Progenitor cell of endocrine pancreas (in vitro differentiated cells): ENCODE measurements around the gene PRKCB. TPM values are rescaled to one million over a fixed set of nuclear protein-coding genes. Genes with fewer than 3 reads are reported as not detected.

Experiments
- DNase-seq: peaks from one replicate; pipeline ENCODE4 v3.0.0; 2021; ENCODE audit warnings: low spot score; ENCODE audit not compliant: unreplicated experiment
- H3K27ac Mint-ChIP-seq: 2 replicates; pipeline ENCODE4 v1.8.0; 2021; ENCODE audit warnings: mild to moderate bottlenecking, moderate library complexity, mixed read lengths
- H3K27me3 Mint-ChIP-seq: 2 replicates; pipeline ENCODE4 v1.8.0; 2021; ENCODE audit warnings: mixed read lengths
- H3K36me3 Mint-ChIP-seq: 2 replicates; pipeline ENCODE4 v1.8.0; 2022; ENCODE audit warnings: mixed read lengths; ENCODE audit not compliant: insufficient read depth
- H3K4me1 Mint-ChIP-seq: 2 replicates; pipeline ENCODE4 v1.8.0; 2021; ENCODE audit warnings: low read depth, mixed read lengths
- H3K4me3 Mint-ChIP-seq: 2 replicates; pipeline ENCODE4 v1.8.0; 2021; ENCODE audit warnings: low read depth, mild to moderate bottlenecking, moderate library complexity, mixed read lengths
- H3K9me3 Mint-ChIP-seq: 2 replicates; pipeline ENCODE4 v1.8.0; 2021; ENCODE audit warnings: low read depth, mixed read lengths
- CTCF ChIP-seq: fragments of 200-600 bp; sonication (generic); IDR thresholded peaks from one replicate; pipeline ENCODE4 v1.5.0; 2021; ENCODE audit warnings: antibody characterized with exemption, mild to moderate bottlenecking; ENCODE audit not compliant: unreplicated experiment
- total RNA-seq: library from RNA; stranded (reverse); gene quantifications from 2 replicates; pipeline ENCODE4 v1.2.1, GENCODE V29; 2021

The PRKCB gene
- total RNA-seq, 1 donor from 2014 or later, result 0.36 TPM

- H3K9me3 Mint-ChIP-seq, result no peaks in the 10 kb centered on the region
- H3K27me3 Mint-ChIP-seq, result peaks cover 12% of the 10 kb centered on the region
- H3K36me3 Mint-ChIP-seq, result no peaks in the 10 kb centered on the region
- H3K27ac Mint-ChIP-seq, result no peak overlapping the region
- no peak overlapping the region for H3K4me3 Mint-ChIP-seq
- DNase-seq, result no peak
- no peaks in the 10 kb centered on the region for H3K4me1 Mint-ChIP-seq
- no peak for TF ChIP-seq CTCF
Observed at GRCh38 chr16:24214992-24215391, 379.2 kb downstream of the PRKCB start.

- H3K27me3 Mint-ChIP-seq, result peaks cover 9% of the 10 kb centered on the region
Observed at GRCh38 chr16:24216961-24217360, 381.2 kb downstream of the PRKCB start.

GRCh38 chr16:24217461-24217860 lies 381.7 kb downstream of the PRKCB start:
- Mint-ChIP-seq H3K4me3 (no peak overlapping the region), H3K4me1 (no peaks in the 10 kb centered on the region), H3K36me3 (no peaks in the 10 kb centered on the region), H3K27me3 (peaks cover 9% of the 10 kb centered on the region), H3K27ac (no peak overlapping the region), H3K9me3 (no peaks in the 10 kb centered on the region)
- DNase-seq, result no peak
- no peak for TF ChIP-seq CTCF

More at GRCh38 chr16:24216961-24217360, 381.2 kb downstream of the PRKCB start:
- H3K4me3 Mint-ChIP-seq, result no peak overlapping the region
- DNase-seq, result no peak
- no peak for TF ChIP-seq CTCF
- no peak overlapping the region for H3K27ac Mint-ChIP-seq
- H3K9me3 Mint-ChIP-seq, result no peaks in the 10 kb centered on the region
- no peaks in the 10 kb centered on the region for H3K4me1 Mint-ChIP-seq
- no peaks in the 10 kb centered on the region for H3K36me3 Mint-ChIP-seq

- H3K4me1 Mint-ChIP-seq, result no peaks in the 10 kb centered on the region
- H3K27ac Mint-ChIP-seq, result no peak overlapping the region
- DNase-seq, result no peak
- H3K36me3 Mint-ChIP-seq, result no peaks in the 10 kb centered on the region
- TF ChIP-seq CTCF, result no peak
- H3K27me3 Mint-ChIP-seq, result peaks cover 9% of the 10 kb centered on the region
- H3K4me3 Mint-ChIP-seq, result no peak overlapping the region
- no peaks in the 10 kb centered on the region for H3K9me3 Mint-ChIP-seq
Observed at GRCh38 chr16:24218299-24218698, 382.5 kb downstream of the PRKCB start.

- Mint-ChIP-seq H3K36me3 (no peaks in the 10 kb centered on the region), H3K4me1 (no peaks in the 10 kb centered on the region), H3K4me3 (no peak overlapping the region), H3K27me3 (peaks cover 12% of the 10 kb centered on the region), H3K27ac (no peak overlapping the region), H3K9me3 (no peaks in the 10 kb centered on the region)
- no peak for TF ChIP-seq CTCF
- no peak for DNase-seq
Observed at GRCh38 chr16:24221219-24221618, 385.4 kb downstream of the PRKCB start.
